HEK293 (cell line): ENCODE results near the gene ARPC4.
A peak's percentile ranks its signal among the peaks of the same experiment; 100 is the strongest.

ENCODE experiments used
- IKZF3 ChIP-seq: fragments of 450-650 bp; IDR thresholded peaks from 2 replicates; pipeline ENCODE4 v1.5.0; 2018; ENCODE audit warnings: missing biosample characterization, mild to moderate bottlenecking, missing genetic modification characterization, moderate library complexity
- ZBTB7A ChIP-seq: fragments of 450-650 bp; formaldehyde crosslinking; IDR thresholded peaks from 2 replicates; pipeline ENCODE4 v1.5.1; 2016; ENCODE audit warnings: low read depth, missing biosample characterization, missing genetic modification characterization
- ZNF621 ChIP-seq: fragments of 450-650 bp; formaldehyde crosslinking; IDR thresholded peaks from 2 replicates; pipeline ENCODE4 v1.5.1; 2017; ENCODE audit warnings: missing biosample characterization, missing genetic modification characterization
- TF ChIP-seq, protein P1 (sequence below): fragments of 450-650 bp; formaldehyde crosslinking; IDR thresholded peaks from 2 replicates; pipeline ENCODE4 v1.5.1; 2016; ENCODE audit warnings: missing biosample characterization, missing genetic modification characterization

DNA sequence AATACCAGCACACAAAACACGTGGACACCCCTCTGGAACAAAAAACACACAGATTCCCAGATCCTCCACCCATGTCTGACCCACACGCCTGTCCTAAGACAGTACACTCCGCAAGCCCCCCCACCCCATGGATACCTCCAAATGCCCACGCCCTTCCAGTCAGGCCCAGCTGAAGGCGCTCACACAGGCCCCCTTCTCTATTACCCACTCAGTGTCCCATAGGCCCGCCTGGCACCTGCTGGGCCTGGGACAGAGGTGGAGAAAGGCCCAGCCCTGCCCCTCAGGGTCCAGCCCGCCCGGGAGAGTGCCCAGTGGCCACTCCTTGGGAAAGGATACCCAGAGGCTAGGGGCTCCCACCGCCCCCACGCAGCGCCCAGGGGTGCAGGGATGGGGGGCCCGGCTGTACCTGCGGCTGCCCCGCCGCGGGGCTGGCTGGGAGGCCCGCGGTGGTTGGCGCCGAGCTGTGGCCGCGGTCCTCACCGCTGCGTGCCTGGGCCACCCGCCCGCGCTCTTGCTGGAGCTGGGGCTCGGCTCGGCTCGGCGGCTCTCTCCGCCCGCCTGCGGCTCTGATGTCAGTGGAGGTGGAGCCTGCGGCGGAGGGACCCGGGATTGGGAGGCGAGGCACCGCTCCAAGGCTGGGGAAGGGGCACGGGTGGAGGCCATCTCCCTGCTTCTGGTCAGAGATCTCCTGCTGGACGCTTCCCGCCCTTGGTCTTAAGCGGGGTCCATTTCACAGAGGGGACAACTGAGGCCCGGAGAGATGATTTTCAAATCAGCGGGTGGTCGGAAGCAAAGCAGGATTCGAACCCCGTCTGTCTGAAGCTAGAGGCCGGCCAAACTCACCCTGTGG is 23.2 kb upstream of the ARPC4 start, which contains the start of gene CAMK1:
- TF ChIP-seq, protein P1, sequence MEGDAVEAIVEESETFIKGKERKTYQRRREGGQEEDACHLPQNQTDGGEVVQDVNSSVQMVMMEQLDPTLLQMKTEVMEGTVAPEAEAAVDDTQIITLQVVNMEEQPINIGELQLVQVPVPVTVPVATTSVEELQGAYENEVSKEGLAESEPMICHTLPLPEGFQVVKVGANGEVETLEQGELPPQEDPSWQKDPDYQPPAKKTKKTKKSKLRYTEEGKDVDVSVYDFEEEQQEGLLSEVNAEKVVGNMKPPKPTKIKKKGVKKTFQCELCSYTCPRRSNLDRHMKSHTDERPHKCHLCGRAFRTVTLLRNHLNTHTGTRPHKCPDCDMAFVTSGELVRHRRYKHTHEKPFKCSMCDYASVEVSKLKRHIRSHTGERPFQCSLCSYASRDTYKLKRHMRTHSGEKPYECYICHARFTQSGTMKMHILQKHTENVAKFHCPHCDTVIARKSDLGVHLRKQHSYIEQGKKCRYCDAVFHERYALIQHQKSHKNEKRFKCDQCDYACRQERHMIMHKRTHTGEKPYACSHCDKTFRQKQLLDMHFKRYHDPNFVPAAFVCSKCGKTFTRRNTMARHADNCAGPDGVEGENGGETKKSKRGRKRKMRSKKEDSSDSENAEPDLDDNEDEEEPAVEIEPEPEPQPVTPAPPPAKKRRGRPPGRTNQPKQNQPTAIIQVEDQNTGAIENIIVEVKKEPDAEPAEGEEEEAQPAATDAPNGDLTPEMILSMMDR (tag by site-specific recombination), result no peak
- no peak for TF ChIP-seq ZBTB7A (tag by site-specific recombination)
- no peak for TF ChIP-seq ZNF621 (tag by site-specific recombination)
- peak; percentile 82 for TF ChIP-seq IKZF3 (tag by site-specific recombination)
